Measurements from ENCODE around the gene RCN1. TPM values are rescaled to one million over a fixed set of nuclear protein-coding genes. Genes with fewer than 3 reads are reported as not detected.

The RCN1 gene
- total RNA-seq, 2 donors from 2014 or later, result 23.6 to 30.7 TPM

DNA sequence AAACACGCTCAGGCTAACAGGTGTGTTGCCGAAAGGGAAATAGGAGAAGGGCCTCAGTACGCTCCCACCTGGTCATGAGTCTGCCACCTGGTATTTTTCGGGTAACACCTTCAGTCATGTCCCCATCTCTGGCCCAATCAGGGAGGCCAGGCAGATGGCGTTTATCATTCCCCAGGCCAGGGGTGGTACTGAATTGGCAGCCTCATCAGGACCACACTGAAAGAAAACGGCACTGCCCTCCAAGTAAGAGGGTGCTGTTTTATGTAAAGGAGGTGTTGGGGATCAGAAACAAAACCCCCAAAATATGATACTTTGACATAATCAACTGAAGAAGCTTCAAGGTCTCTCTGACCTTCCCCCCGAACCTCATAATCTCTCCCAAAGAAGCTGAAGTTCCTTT lies 58.9 kb downstream of the RCN1 start:
- intact Hi-C loops (cut with DNase I), result no loop called here
- no peak overlapping the region for H3K27ac ChIP-seq
- H3K4me3 ChIP-seq, result no peak overlapping the region
- DNase-seq (no peak), ATAC-seq (no peak)
- no peak for TF ChIP-seq POLR2A (IDR thresholded peaks at IDR 0.05)
- TF ChIP-seq, protein P1, sequence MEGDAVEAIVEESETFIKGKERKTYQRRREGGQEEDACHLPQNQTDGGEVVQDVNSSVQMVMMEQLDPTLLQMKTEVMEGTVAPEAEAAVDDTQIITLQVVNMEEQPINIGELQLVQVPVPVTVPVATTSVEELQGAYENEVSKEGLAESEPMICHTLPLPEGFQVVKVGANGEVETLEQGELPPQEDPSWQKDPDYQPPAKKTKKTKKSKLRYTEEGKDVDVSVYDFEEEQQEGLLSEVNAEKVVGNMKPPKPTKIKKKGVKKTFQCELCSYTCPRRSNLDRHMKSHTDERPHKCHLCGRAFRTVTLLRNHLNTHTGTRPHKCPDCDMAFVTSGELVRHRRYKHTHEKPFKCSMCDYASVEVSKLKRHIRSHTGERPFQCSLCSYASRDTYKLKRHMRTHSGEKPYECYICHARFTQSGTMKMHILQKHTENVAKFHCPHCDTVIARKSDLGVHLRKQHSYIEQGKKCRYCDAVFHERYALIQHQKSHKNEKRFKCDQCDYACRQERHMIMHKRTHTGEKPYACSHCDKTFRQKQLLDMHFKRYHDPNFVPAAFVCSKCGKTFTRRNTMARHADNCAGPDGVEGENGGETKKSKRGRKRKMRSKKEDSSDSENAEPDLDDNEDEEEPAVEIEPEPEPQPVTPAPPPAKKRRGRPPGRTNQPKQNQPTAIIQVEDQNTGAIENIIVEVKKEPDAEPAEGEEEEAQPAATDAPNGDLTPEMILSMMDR (IDR thresholded peaks at IDR 0.05), result no peak
- WGBS, 2 donors, result 64 to 73% methylated on average over 7 of the region's 7 CpGs
- H3K4me1 ChIP-seq, result no peaks in the 10 kb centered on the region
- no peaks in the 10 kb centered on the region for H3K27me3 ChIP-seq
- no peaks in the 10 kb centered on the region for H3K9me3 ChIP-seq
- H3K36me3 ChIP-seq (replicated peaks in 1 of 2; ENCODE audit: insufficient read depth in 1 of 2, low read depth in 2 of 2), result no peaks in the 10 kb centered on the region

DNA sequence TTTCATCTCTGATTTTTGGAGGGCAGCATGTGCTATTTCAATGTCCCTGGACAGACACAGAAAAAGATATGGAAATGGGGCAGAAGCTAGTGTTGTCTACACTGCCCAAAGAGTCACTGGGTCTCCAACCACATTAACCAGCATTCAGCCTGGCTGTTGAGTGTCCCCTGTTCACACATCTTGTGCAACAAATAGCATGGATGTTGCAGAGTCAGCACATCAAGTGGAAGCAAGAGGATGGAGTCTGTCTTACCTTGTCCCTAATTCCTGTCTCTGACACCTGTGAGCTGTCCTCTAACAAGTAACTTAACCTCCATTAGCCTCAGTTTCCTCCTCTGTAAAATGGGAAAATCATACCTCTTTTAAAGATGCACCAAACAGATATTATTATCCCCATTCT lies 60.2 kb downstream of the RCN1 start:
- Histone ChIP-seq H3K36me3 (replicated peaks in 1 of 2; ENCODE audit: insufficient read depth in 1 of 2, low read depth in 2 of 2) (no peaks in the 10 kb centered on the region), H3K4me1 (no peaks in the 10 kb centered on the region), H3K4me3 (no peak overlapping the region), H3K27ac (no peak overlapping the region), H3K27me3 (no peaks in the 10 kb centered on the region), H3K9me3 (no peaks in the 10 kb centered on the region)
- ATAC-seq, result no peak
- no peak for DNase-seq
- TF ChIP-seq POLR2A (IDR thresholded peaks at IDR 0.05), result no peak
- TF ChIP-seq, protein P1 (IDR thresholded peaks at IDR 0.05), result no peak
- intact Hi-C loops (cut with DNase I), result no loop called here

DNA sequence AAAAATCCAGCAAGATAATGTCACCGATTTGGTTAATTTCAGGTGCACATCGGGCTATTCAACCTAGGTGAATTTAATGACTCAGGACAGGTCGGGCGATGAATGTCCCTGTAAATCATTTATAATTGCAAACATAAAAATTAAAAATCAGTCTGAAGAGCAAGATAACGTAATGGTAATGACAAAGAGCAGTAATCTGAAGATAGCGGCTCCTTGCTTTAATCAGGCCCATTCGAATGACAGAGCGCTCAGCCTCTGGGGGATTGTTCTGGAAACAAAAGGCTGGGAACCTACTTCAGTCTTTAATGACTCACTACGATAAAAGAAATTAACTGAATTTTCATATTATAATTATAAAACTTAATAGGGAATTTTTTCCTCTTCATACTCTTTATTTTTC lies 61.3 kb downstream of the RCN1 start:
- intact Hi-C loops (cut with DNase I), result no loop called here
- Histone ChIP-seq H3K27ac (no peak overlapping the region), H3K4me1 (no peaks in the 10 kb centered on the region), H3K27me3 (no peaks in the 10 kb centered on the region), H3K4me3 (no peak overlapping the region), H3K9me3 (no peaks in the 10 kb centered on the region), H3K36me3 (replicated peaks in 1 of 2; ENCODE audit: insufficient read depth in 1 of 2, low read depth in 2 of 2) (no peaks in the 10 kb centered on the region)
- no peak for ATAC-seq
- DNase-seq, result no peak
- WGBS, 2 donors, result 58 to 76% methylated on average over 9 of the region's 9 CpGs
- TF ChIP-seq, protein P1 (IDR thresholded peaks at IDR 0.05), result no peak
- no peak for TF ChIP-seq POLR2A (IDR thresholded peaks at IDR 0.05)

DNA sequence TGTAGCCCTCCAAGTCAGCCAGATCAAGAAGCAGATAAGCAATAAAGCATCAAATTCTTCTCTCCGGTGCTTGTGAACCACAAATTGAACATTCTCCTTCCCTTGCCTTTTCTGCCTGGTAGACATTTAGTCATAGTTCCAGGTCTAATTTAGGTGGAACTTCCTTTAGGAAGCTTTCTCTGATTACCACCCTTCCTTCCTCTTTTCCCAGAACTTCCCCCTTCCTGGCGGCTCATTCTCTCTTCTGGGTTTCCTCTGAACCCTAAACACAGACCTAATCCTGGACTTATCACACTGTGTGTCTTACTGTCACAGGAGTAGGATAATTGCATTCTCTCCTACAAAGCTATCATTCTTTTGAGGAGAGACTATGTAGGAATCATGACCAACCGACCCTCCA lies 61.9 kb downstream of the RCN1 start:
- no peaks in the 10 kb centered on the region for H3K4me1 ChIP-seq
- H3K27me3 ChIP-seq, result no peaks in the 10 kb centered on the region
- no peak for ATAC-seq
- TF ChIP-seq POLR2A (IDR thresholded peaks at IDR 0.05), result no peak
- TF ChIP-seq, protein P1 (IDR thresholded peaks at IDR 0.05), result no peak
- no peak for DNase-seq
- H3K36me3 ChIP-seq (replicated peaks in 1 of 2; ENCODE audit: insufficient read depth in 1 of 2, low read depth in 2 of 2), result no peaks in the 10 kb centered on the region
- intact Hi-C loops (cut with DNase I), result no loop called here
- 24 to 43% methylated on average over 3 of the region's 3 CpGs for WGBS, 2 donors
- H3K9me3 ChIP-seq, result no peaks in the 10 kb centered on the region
- H3K4me3 ChIP-seq, result no peak overlapping the region
- no peak overlapping the region for H3K27ac ChIP-seq

DNA sequence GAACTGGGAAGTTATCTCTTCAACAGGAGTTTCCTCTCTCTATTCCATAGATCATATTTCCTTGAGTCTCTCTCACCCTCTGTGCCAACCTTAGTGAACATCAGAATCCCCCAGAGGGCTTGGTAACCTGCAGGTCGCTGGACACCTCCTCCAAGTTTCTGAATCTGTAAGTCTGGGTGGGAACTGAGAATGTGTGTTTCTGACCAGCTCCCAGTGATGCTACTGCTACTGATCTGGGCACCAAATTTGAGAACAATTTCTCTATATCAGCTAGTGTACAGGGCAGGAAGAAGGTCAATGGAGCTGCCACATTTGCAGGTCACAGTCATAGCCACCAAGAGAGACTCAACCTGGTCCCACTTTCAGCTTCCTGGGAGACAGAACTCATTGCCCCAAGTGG lies 62.9 kb downstream of the RCN1 start:
- Histone ChIP-seq H3K4me1 (no peaks in the 10 kb centered on the region), H3K4me3 (no peak overlapping the region), H3K27me3 (no peaks in the 10 kb centered on the region), H3K27ac (no peak overlapping the region), H3K36me3 (replicated peaks in 1 of 2; ENCODE audit: insufficient read depth in 1 of 2, low read depth in 2 of 2) (no peaks in the 10 kb centered on the region), H3K9me3 (no peaks in the 10 kb centered on the region)
- DNase-seq (no peak), ATAC-seq (no peak)
- WGBS, 2 donors, result 27 to 50% methylated on average over 1 of the region's 1 CpG
- intact Hi-C loops (cut with DNase I), result no loop called here
- TF ChIP-seq POLR2A (IDR thresholded peaks at IDR 0.05), result no peak
- TF ChIP-seq, protein P1 (IDR thresholded peaks at IDR 0.05), result no peak

All from body of pancreas (tissue), 4 donors.